ENCODE data around the gene DPH7.
"Not testable (repeated sequence)": the region's sequence is repeated elsewhere in the genome, so short reads cannot be mapped to it uniquely, and the experiment has no call there.

The DPH7 gene

GRCh38 chr9:137511126-137511525 is 67.6 kb downstream of the DPH7 start:
- H3K9me3 ChIP-seq (ENCODE audit: low read length); H3K36me3 ChIP-seq (ENCODE audit: insufficient read depth, low read length); H3K4me1 ChIP-seq (ENCODE audit: insufficient read depth, low read length); H3K27me3 ChIP-seq (ENCODE audit: control insufficient read depth in 1 of 2, insufficient read depth in 2 of 2, low read length in 2 of 2); H3K9ac ChIP-seq (ENCODE audit: low read length); H3K27ac ChIP-seq (ENCODE audit: low read depth, low read length); H3K4me3 ChIP-seq (ENCODE audit: low read depth in 1 of 2, low read length in 2 of 2): not testable (repeated sequence)

DNA sequence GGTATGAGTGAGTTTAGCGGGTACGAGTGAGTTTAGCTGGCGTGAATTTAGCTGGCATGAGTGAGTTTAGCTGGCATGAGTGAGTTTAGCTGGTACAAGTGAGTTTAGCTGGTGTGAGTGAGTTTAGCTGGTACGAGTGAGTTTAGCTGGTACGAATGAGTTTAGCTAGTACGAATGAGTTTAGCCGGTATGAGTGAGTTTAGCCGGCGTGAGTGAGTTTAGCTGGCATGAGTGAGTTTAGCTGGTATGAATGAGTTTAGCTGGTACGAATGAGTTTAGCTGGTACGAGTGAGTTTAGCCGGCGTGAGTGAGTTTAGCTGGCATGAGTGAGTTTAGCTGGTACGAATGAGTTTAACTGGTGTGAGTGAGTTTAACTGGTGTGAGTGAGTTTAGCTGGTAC is 69.5 kb downstream of the DPH7 start:
- Histone ChIP-seq H3K36me3 (ENCODE audit: insufficient read depth, low read length) (no peaks in the 10 kb centered on the region), H3K9me3 (ENCODE audit: low read length) (no peaks in the 10 kb centered on the region), H3K9ac (ENCODE audit: low read length) (no peak overlapping the region), H3K4me1 (ENCODE audit: insufficient read depth, low read length) (no peaks in the 10 kb centered on the region), H3K4me3 (ENCODE audit: low read depth in 1 of 2, low read length in 2 of 2) (no peak overlapping the region), H3K27me3 (ENCODE audit: control insufficient read depth in 1 of 2, insufficient read depth in 2 of 2, low read length in 2 of 2) (no peaks in the 10 kb centered on the region), H3K27ac (ENCODE audit: low read depth, low read length) (no peak overlapping the region)

DNA sequence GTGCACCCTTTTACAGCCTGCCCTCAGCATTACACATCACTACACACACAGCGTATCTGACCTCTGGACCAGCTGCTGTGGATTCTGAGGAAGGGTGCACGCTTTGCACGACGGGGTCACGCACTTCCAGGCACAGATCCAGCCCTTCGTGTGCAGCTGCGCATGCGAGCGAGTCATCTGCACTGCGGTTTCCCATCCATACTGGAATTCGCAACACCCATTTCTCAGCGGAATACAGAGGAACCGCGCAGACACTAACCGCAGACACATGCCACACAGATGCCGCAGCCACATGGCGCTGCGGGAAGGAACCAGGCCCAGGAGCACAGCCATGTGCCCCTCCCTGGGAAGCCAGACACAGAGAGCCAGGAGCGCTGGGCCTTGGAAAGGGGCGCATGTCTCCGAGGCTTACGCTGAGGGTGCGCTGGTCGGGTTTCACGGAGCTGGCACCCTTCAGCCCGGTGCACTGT is 72.0 kb downstream of the DPH7 start:
- Histone ChIP-seq H3K27ac (ENCODE audit: low read depth, low read length) (no peak overlapping the region), H3K9me3 (ENCODE audit: low read length) (no peaks in the 10 kb centered on the region), H3K4me3 (ENCODE audit: low read depth in 1 of 2, low read length in 2 of 2) (no peak overlapping the region), H3K27me3 (ENCODE audit: control insufficient read depth in 1 of 2, insufficient read depth in 2 of 2, low read length in 2 of 2) (no peaks in the 10 kb centered on the region), H3K9ac (ENCODE audit: low read length) (no peak overlapping the region), H3K4me1 (ENCODE audit: insufficient read depth, low read length) (no peaks in the 10 kb centered on the region), H3K36me3 (ENCODE audit: insufficient read depth, low read length) (no peaks in the 10 kb centered on the region)

DNA sequence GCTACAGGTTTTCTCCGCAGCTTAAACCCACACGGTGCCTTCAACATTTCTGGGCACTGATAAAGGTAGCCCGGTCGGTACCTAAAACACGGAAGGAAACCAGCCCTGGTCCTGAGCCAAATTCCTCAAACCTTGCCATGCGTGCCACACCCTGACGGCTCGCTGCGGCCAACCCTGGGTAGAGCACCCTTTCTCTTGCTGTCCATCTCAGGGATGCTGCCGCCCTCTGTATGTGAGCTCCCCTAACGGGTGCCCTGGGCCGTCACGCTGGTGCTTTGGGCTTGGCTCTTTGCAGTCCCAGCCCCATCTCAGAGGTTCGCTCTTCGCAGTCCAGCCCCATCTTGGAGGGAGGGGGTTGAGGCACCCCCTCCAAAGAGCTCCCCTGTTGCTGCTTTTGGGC is 72.5 kb downstream of the DPH7 start:
- Histone ChIP-seq H3K4me1 (ENCODE audit: insufficient read depth, low read length) (no peaks in the 10 kb centered on the region), H3K4me3 (ENCODE audit: low read depth in 1 of 2, low read length in 2 of 2) (no peak overlapping the region), H3K27me3 (ENCODE audit: control insufficient read depth in 1 of 2, insufficient read depth in 2 of 2, low read length in 2 of 2) (no peaks in the 10 kb centered on the region), H3K27ac (ENCODE audit: low read depth, low read length) (no peak overlapping the region), H3K9ac (ENCODE audit: low read length) (no peak overlapping the region), H3K9me3 (ENCODE audit: low read length) (no peaks in the 10 kb centered on the region), H3K36me3 (ENCODE audit: insufficient read depth, low read length) (no peaks in the 10 kb centered on the region)

DNA sequence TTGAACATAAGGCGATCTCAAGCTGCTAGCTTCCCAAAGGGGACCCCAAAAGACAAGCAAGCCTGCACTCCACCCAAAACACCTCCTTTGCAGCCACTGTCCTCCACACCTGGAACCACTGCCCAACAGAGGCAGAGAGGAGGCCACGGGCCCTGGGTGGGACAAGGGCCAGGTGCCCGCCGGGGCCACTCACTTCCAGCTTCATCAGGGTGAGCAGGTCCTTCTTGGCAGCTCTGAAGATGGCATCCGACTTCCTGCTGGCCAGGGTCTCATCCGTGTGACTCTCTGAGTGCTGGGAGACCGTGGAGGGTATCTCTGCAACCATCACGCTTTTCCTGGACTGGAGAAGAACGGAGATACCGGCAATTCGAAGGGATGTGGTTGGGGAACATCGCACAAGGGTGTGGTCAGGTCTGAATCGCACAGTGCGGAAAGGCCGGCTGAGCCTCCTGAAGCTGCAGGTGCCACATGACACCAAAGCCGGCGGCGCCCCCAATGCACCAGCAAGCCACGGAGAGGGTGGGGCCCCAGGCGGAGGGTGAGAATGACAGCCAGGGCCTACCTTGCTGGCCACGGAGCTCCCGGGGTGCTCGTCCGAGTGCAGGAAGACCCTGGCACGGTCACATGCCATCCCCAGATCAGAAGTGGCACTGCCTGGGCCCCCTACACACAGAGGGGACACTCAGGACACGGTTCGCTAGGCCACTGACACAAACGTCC is 73.1 kb downstream of the DPH7 start:
- no peak overlapping the region for H3K9ac ChIP-seq (ENCODE audit: low read length)
- H3K9me3 ChIP-seq (ENCODE audit: low read length): no peaks in the 10 kb centered on the region
- no peaks in the 10 kb centered on the region for H3K4me1 ChIP-seq (ENCODE audit: insufficient read depth, low read length)
- H3K27ac ChIP-seq (ENCODE audit: low read depth, low read length): no peak overlapping the region
- no peak overlapping the region for H3K4me3 ChIP-seq (ENCODE audit: low read depth in 1 of 2, low read length in 2 of 2)
- H3K36me3 ChIP-seq (ENCODE audit: insufficient read depth, low read length): no peaks in the 10 kb centered on the region
- no peaks in the 10 kb centered on the region for H3K27me3 ChIP-seq (ENCODE audit: control insufficient read depth in 1 of 2, insufficient read depth in 2 of 2, low read length in 2 of 2)
